Measurements from ENCODE around the gene HIGD2B. TPM values are rescaled to one million over a fixed set of nuclear protein-coding genes. Genes with fewer than 3 reads are reported as not detected.

The HIGD2B gene
- total RNA-seq, 1 donor from 2014 or later = not detected

Other genes starting within 250 kb of the HIGD2B start
- gene ARIH1, start 211.9 kb downstream of the HIGD2B start, total RNA-seq = 163 TPM
- 0.36 TPM for gene GOLGA6B, start 31.5 kb downstream of the HIGD2B start, total RNA-seq
- gene BBS4, start within 50 bp of the HIGD2B start, total RNA-seq = 21.7 TPM
- gene ADPGK, start 97.6 kb upstream of the HIGD2B start, total RNA-seq = 58.0 TPM

All from ureter (tissue), 1 donor.